T-helper 2 cell treated with Interferon-gamma antibody and Interleukin-4, amounts not matched to agents 5 μg/mL and 100 μg/mL, for 36 hours (primary cell): Measurements from ENCODE around the gene ARHGEF26.

Experiments used
- DNase-seq: peaks from one replicate; pipeline ENCODE4 v3.0.0; 2021; ENCODE audit warnings: low spot score
- H3K27ac Mint-ChIP-seq: one replicate; pipeline ENCODE4 v1.8.0; 2021; ENCODE audit warnings: mild to moderate bottlenecking, mixed read lengths
- H3K27me3 Mint-ChIP-seq: one replicate; pipeline ENCODE4 v1.8.0; 2021; ENCODE audit warnings: low read depth, mixed read lengths
- H3K36me3 Mint-ChIP-seq: one replicate; pipeline ENCODE4 v1.8.0; 2021; ENCODE audit warnings: low read depth, mixed read lengths
- H3K4me1 Mint-ChIP-seq: one replicate; pipeline ENCODE4 v1.8.0; 2021; ENCODE audit warnings: low read depth, mixed read lengths
- H3K4me3 Mint-ChIP-seq: one replicate; pipeline ENCODE4 v1.8.0; 2022; ENCODE audit warnings: mild to moderate bottlenecking, moderate library complexity, mixed read lengths
- H3K9me3 Mint-ChIP-seq: one replicate; pipeline ENCODE4 v1.8.0; 2021; ENCODE audit warnings: mixed read lengths

ARHGEF26 gene

DNA sequence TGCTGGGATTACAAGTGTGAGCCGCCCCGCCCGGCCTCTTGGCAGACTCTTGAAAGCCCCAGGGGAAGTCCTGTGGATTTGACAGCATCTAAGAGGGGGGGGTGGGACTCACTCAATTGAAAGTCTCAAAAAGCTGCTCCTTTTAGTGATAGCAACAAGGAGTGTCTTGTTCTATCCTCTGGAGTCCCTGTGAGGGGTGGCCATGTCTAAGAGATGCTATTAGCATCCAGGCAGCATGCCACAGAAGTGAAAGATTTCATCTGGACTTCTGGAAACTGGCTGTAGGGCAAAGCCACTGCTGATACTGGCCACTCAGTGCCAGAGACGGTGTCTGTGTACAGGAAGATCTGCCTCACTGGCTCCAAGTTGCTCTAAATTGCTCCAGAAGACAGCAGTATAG is 129.1 kb downstream of the ARHGEF26 start:
- H3K9me3 Mint-ChIP-seq, result no peaks in the 10 kb centered on the region
- H3K4me1 Mint-ChIP-seq, result peaks cover 2% of the 10 kb centered on the region
- no peak overlapping the region for H3K27ac Mint-ChIP-seq
- H3K27me3 Mint-ChIP-seq, result no peaks in the 10 kb centered on the region
- no peak for DNase-seq
- no peak overlapping the region for H3K4me3 Mint-ChIP-seq
- peaks cover 17% of the 10 kb centered on the region for H3K36me3 Mint-ChIP-seq

DNA sequence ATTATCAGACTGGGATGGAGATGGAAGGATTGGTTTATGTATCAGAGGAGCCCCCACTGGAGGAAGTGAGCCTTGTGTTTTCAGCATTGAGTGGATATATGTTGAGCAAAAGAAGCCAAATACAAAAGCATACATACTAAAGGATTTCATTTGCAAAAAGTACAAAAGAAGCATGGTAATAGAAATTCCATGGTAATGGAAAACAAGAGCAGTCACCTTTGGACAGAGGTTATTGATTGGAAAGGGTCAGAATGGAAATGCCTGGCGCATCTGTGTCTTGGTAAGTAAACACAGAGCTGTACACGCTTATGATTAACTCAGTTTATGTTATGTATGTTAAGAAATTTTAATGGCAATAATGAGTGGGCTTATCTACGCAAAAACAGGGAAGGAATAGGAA is 130.4 kb downstream of the ARHGEF26 start:
- Mint-ChIP-seq H3K36me3 (peaks cover 17% of the 10 kb centered on the region), H3K9me3 (no peaks in the 10 kb centered on the region), H3K27ac (no peak overlapping the region), H3K4me3 (no peak overlapping the region), H3K4me1 (peaks cover 2% of the 10 kb centered on the region), H3K27me3 (no peaks in the 10 kb centered on the region)
- no peak for DNase-seq

DNA sequence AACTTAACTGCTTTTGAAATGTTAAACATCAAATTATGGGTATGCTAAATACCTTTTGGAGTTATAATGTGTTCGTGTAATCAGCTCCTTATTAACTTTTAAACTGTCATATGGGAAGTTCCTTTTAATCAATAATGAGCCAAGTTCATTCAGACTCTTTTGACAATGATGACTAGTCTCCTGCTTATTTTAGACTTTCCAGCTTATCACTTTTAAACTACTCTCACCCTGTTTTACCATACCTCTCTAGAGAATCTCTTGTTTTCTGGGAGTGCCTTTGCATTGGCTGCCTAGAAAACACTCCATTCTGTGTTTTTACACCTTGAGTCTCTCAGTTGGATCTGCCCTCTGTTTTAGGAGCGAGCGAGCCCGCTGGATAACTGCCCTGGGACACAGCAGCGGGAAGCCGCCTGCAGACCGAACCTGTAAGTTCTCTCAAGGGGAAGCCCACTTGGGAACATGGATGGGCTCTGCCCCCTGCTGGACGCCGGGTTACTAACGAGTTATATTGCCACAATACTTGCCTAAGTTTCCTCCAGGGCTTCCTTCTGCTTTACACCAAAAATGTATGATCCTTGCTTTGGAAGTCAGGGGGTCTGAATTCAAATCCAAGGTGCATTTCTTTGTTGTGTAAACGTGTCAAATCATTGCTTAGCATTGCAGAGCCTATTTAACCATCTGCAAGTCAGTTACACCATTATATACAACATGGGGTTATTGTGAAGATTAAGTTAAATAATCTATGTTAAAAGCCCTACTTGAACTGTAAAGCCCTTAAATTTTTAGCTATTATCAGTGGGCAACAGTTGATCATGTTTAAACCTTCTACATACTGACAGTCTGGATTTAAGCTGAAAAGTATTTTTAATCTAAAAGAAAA is 131.8 kb downstream of the ARHGEF26 start:
- Mint-ChIP-seq H3K36me3 (peaks cover 25% of the 10 kb centered on the region), H3K27me3 (no peaks in the 10 kb centered on the region), H3K4me3 (no peak overlapping the region), H3K9me3 (no peaks in the 10 kb centered on the region), H3K4me1 (peaks cover 2% of the 10 kb centered on the region), H3K27ac (no peak overlapping the region)
- peak; percentile 56 for DNase-seq

DNA sequence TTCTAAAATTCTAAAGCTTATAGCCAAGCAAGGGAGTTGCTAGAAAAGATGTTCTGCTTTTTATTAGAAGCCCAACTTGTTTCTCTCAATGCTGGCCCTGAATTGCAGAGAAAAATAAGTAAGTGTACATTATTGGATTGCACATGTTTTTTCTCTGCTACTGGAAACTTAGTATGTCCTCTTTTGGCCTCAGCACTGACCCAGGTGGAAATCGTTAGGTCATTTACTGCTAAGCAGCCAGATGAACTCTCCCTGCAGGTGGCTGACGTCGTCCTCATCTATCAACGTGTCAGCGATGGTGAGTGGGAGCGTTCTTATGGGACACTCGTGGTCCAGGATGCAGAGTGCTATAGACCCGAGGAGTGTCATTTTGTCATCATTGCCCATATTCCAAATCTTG is 133.3 kb downstream of the ARHGEF26 start:
- no peak overlapping the region for H3K4me3 Mint-ChIP-seq
- H3K27ac Mint-ChIP-seq, result no peak overlapping the region
- H3K9me3 Mint-ChIP-seq, result no peaks in the 10 kb centered on the region
- no peak for DNase-seq
- H3K36me3 Mint-ChIP-seq, result peaks cover 35% of the 10 kb centered on the region
- peaks cover 2% of the 10 kb centered on the region for H3K4me1 Mint-ChIP-seq
- H3K27me3 Mint-ChIP-seq, result no peaks in the 10 kb centered on the region

DNA sequence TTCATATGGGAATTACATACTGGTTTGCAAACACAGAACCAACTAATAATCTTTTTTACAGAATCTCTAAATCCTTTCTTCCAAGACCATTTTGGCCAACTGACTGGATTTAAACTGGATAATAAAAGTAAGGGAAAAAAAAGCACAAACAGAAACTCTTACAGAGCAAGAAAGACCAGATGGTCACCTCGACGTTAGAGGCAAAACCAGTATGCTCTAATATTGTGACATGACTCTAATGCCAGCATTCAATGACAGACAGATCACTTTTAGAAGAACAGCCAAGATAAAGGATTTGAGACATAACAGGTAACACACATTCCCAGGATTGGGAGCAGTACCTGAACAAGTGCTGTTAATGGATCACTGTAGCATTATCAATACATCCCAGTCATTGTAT is 152.2 kb downstream of the ARHGEF26 start:
- DNase-seq, result no peak
- H3K27ac Mint-ChIP-seq, result no peak overlapping the region
- no peaks in the 10 kb centered on the region for H3K27me3 Mint-ChIP-seq
- H3K4me3 Mint-ChIP-seq, result no peak overlapping the region
- H3K36me3 Mint-ChIP-seq, result peaks cover 56% of the 10 kb centered on the region
- H3K4me1 Mint-ChIP-seq, result no peaks in the 10 kb centered on the region
- H3K9me3 Mint-ChIP-seq, result peaks cover 6% of the 10 kb centered on the region

DNA sequence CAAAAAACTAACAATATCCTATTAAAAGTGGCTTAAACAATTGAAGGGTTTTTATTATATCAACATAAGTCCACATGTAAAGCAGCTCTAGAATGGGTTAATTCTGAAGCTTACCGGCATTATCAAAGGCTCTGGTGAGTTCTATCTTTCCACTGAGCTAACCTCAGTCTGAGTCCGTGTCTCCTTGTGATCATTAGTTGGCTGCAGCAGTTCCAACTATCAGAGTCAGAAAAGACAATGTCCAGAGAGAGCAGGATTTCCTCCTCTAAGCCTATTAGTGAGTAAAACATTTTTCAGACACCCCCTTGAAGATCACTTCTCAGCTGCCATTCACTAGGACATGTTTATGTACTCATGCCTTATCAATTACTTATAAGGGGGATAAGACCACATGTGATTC is 153.2 kb downstream of the ARHGEF26 start:
- Mint-ChIP-seq H3K27me3 (no peaks in the 10 kb centered on the region), H3K36me3 (peaks cover 55% of the 10 kb centered on the region), H3K27ac (no peak overlapping the region), H3K4me1 (no peaks in the 10 kb centered on the region), H3K4me3 (no peak overlapping the region), H3K9me3 (no peaks in the 10 kb centered on the region)
- no peak for DNase-seq

DNA sequence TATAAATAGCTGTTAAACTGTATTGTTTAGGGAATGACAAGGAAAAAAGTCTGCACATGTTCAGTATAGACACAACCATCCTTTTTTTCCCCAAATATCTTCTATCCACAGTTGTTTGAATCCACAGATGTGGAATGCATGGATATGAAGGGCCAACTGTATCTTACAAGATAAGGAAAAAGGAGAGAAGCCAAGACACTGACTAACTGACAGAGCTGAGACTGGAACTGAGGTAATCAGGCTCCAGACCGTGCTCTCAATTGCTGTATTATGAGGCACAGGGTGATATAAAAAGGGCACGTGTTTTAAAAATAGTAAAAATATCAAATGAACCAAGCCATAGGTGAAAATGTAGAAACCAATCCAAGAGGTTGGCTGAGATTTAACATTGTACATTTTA is 154.1 kb downstream of the ARHGEF26 start:
- Mint-ChIP-seq H3K36me3 (peaks cover 55% of the 10 kb centered on the region), H3K27me3 (no peaks in the 10 kb centered on the region), H3K4me3 (no peak overlapping the region), H3K27ac (peak overlapping the region; percentile 45), H3K4me1 (no peaks in the 10 kb centered on the region), H3K9me3 (no peaks in the 10 kb centered on the region)
- no peak for DNase-seq

DNA sequence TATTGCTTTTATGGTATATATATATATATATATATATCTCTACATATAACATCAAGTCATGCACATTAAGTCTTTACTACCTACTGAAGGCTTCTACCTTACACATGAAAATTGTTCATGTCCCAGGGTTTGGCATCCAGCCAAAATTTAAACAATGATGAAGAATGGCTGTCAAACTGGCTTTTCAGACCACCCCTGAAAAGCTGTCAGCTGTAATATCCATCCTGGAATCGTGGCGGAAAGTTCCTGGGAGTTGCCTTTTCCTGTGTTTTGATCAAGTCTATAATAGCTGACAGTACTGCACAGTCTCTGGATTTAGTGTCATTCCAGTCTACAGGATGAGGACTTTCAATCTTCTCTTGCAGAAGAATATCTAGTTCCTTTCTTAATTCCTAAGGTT is 154.8 kb downstream of the ARHGEF26 start:
- Mint-ChIP-seq H3K27ac (no peak overlapping the region), H3K4me3 (no peak overlapping the region), H3K36me3 (peaks cover 56% of the 10 kb centered on the region)

DNA sequence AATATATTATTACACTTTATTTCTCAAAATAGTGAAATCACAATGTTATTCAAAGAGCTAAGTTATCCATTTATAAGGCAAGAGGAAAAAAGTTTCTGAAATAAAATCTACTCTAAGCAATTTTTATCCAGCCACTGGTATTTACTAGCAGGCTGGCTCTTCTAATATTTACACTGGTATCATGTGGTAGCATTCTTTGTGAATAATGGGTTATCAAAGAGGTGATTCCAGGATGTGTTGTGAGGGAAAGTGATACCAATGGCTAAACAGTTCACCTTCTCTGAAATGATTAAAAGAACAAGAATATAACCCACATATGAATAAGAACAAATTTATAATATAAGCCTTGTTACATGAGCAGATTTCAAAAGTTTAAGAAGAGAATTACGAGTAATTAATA is 159.0 kb downstream of the ARHGEF26 start:
- Mint-ChIP-seq H3K27me3 (no peaks in the 10 kb centered on the region), H3K4me1 (peaks cover 2% of the 10 kb centered on the region), H3K36me3 (peaks cover 63% of the 10 kb centered on the region), H3K9me3 (no peaks in the 10 kb centered on the region), H3K4me3 (no peak overlapping the region), H3K27ac (no peak overlapping the region)
- no peak for DNase-seq

More for the DNA sequence above, 154.8 kb downstream of the ARHGEF26 start:
- no peaks in the 10 kb centered on the region for H3K9me3 Mint-ChIP-seq
- no peaks in the 10 kb centered on the region for H3K27me3 Mint-ChIP-seq
- no peak for DNase-seq
- no peaks in the 10 kb centered on the region for H3K4me1 Mint-ChIP-seq

DNA sequence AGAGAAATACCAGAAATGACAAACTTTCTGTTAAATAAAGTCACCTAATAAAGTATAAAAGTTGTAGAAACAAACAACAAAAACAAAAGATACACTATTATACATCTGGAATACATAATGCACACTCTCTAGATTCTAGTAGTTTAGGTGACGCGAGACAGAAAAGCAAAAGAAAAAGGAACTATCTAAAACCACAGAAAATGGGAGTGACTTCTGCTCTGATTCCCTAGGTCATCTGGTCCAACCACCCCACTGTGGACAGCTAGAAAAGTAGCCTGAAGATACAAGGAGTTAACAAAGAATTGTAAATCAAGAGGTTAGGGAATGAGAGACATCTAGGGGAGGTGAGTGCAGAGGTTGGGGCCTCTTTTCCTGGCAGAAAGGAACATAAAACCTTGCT is 164.0 kb downstream of the ARHGEF26 start:
- DNase-seq, result no peak
- Mint-ChIP-seq H3K36me3 (peaks cover 65% of the 10 kb centered on the region), H3K27me3 (no peaks in the 10 kb centered on the region), H3K4me1 (peaks cover 4% of the 10 kb centered on the region), H3K4me3 (no peak overlapping the region), H3K27ac (no peak overlapping the region), H3K9me3 (no peaks in the 10 kb centered on the region)

DNA sequence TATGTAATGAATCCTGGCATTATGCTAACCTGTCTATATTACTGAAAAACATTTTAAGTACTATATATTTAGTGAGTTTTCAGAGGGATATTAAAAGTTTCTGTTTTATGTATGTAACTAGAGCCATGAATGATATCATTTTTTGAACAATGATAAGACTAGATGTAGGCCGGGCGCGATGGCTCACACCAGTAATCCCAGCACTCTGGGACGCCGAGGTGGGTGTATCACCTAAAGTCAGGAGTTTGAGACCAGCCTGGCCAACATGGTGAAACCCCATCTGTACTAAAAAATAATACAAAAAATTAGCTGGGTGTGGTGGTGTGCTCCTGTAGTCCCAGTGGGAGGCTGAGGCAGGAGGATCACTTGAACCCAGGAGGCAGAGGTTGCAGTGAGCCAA is 169.0 kb downstream of the ARHGEF26 start:
- Mint-ChIP-seq H3K36me3 (peaks cover 53% of the 10 kb centered on the region), H3K4me1 (peaks cover 1% of the 10 kb centered on the region), H3K27ac (no peak overlapping the region), H3K27me3 (no peaks in the 10 kb centered on the region), H3K4me3 (no peak overlapping the region), H3K9me3 (no peaks in the 10 kb centered on the region)
- DNase-seq, result no peak

DNA sequence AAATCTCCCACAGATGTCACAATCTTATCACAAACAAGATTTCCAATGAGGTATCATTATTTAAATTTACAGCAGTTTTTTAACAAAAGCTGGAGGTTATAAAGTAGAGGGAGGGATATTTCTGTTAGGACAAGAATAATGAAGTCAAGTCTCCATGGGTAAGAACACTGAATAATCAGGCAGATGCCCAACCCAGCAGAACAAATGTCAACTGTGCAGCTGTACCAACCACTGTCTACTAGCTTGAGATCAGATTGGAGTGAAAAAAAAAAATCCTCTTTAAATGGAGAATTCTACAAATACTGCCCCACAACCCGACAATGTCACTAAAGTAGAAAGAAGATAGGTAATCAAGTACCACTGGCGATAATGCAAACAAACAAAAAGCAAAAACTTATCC is 172.8 kb downstream of the ARHGEF26 start:
- Mint-ChIP-seq H3K27ac (no peak overlapping the region), H3K27me3 (no peaks in the 10 kb centered on the region), H3K4me1 (no peaks in the 10 kb centered on the region), H3K4me3 (no peak overlapping the region), H3K9me3 (no peaks in the 10 kb centered on the region), H3K36me3 (peaks cover 43% of the 10 kb centered on the region)
- DNase-seq, result no peak

DNA sequence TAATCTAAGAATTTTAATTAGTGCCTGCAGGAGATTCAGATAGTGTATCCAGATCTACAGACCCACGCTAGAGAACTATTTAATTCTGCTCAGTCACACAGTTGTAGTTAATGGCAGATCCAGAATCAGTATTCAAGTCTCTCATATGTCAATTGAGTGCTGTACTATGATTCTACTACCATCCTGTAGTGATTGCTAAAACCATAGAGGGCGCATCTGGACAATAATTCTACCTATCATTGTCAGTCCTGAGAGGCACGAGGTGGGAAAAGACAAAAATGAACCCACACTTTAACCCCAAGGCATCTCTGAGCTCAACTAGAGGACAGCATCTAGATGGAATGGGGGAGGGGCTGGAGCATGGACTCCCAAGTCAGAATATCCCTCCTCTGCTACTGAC is 180.4 kb downstream of the ARHGEF26 start:
- H3K27ac Mint-ChIP-seq, result no peak overlapping the region
- H3K27me3 Mint-ChIP-seq, result no peaks in the 10 kb centered on the region
- H3K4me1 Mint-ChIP-seq, result peaks cover 2% of the 10 kb centered on the region
- H3K36me3 Mint-ChIP-seq, result peaks cover 57% of the 10 kb centered on the region
- DNase-seq, result no peak
- H3K4me3 Mint-ChIP-seq, result no peak overlapping the region
- no peaks in the 10 kb centered on the region for H3K9me3 Mint-ChIP-seq

DNA sequence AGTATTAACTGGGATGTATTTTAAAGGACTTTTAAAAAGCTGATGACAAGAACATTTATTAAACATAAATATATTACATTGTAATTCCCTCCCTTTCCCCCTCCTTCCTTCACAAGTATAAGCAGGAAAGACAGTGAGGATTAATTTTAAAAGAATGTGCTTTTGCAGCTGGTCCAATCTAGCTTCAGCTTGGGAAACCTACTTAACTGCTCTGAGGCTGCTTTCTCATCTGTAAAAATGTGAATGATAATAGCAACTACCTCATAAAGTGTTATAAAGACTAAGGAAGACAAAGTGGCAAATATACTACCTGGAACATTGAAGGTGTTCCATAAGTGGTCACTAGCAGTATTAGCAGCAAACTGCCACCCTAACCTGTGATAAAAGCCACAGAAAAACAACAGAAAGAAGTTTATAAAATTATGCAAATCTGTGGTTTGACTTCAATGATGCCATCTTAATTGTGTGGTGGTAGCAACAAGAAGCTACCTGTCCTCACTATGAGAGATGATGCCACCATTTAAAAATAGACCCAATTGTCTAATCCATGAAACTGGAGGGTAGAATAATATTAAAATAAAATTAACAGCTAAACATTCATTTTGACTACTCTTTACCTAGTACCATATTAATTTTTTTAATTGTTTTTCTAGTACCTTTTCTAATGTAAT is 183.1 kb downstream of the ARHGEF26 start:
- Mint-ChIP-seq H3K36me3 (peaks cover 66% of the 10 kb centered on the region), H3K27me3 (no peaks in the 10 kb centered on the region)

More for the DNA sequence above, 183.1 kb downstream of the ARHGEF26 start:
- no peak overlapping the region for H3K4me3 Mint-ChIP-seq
- H3K9me3 Mint-ChIP-seq, result no peaks in the 10 kb centered on the region
- H3K27ac Mint-ChIP-seq, result no peak overlapping the region
- DNase-seq, result no peak
- peaks cover 11% of the 10 kb centered on the region for H3K4me1 Mint-ChIP-seq
